Measurements from ENCODE around the gene AP4E1.
A peak's percentile ranks its signal among the peaks of the same experiment; 100 is the strongest.
"Not testable (repeated sequence)": the region's sequence is repeated elsewhere in the genome, so short reads cannot be mapped to it uniquely, and the experiment has no call there.

AP4E1 gene

GRCh38 chr15:50908209-50909009 is at the start of gene AP4E1:
Gene AP4E1 (plus strand): TSS chr15:50908683. CDS start chr15:50908779, 96 bp downstream.
- peak; percentile 92 for DNase-seq (ENCODE audit: low spot score)

GRCh38 chr15:50860824-50861223 is 47.7 kb upstream of the AP4E1 start:
- DNase-seq (ENCODE audit: low spot score) = no peak

DNA sequence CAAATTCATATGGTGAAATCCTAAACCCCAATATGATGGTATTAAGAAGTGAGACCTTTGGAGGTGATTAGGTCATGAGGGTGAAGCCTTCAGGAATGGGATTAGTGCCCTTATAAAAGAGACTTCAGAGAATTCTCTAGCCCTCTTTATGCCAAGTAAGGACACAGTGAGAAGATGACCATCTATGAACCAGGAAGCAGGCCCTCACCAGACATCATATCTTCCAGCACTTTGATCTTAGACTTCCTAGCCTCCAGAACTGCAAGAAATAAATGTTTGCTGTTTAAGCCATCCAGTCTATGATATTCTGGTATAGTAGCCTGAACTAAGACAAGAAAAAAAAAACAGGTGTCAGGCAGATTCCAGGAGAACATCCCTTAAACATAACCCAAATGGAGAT is 45.9 kb upstream of the AP4E1 start:
- no peak for DNase-seq (ENCODE audit: low spot score)

- no peak for DNase-seq (ENCODE audit: low spot score)
These were observed 43.6 kb upstream of the AP4E1 start for GRCh38 chr15:50864873-50865272.

- no peak for DNase-seq (ENCODE audit: low spot score)
These were observed 42.7 kb upstream of the AP4E1 start for GRCh38 chr15:50865515-50866353.

GRCh38 chr15:50871832-50872231 is 36.7 kb upstream of the AP4E1 start:
- DNase-seq (ENCODE audit: low spot score) = no peak

GRCh38 chr15:50872832-50873426 is 35.6 kb upstream of the AP4E1 start:
- no peak for DNase-seq (ENCODE audit: low spot score)

DNA sequence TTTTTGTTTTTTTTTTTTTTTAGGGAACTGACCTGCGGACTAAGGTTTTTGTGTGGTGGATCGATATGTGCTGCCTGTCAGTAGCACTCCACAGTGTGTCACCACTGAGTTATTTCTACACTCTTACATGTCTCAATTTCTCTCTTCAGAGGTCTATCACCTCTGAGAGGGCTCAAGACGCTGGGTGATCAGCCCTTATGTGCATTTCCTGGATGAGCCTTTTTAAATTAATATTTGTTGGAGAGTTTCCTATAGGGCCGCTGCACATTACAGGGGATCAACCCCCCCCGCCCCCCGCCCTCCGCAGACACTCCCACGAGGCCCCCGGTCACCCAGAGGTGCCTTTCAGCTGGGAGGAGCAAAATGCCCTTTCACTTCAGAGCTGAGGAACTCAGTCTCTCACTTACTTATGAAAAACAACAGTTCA is 34.5 kb upstream of the AP4E1 start:
- no peak for DNase-seq (ENCODE audit: low spot score)

GRCh38 chr15:50875238-50875637 is 33.2 kb upstream of the AP4E1 start:
- DNase-seq (ENCODE audit: low spot score) = not testable (repeated sequence)

GRCh38 chr15:50876260-50876988 is 32.1 kb upstream of the AP4E1 start:
- no peak for DNase-seq (ENCODE audit: low spot score)

GRCh38 chr15:50876989-50877360 is 31.5 kb upstream of the AP4E1 start:
- peak; percentile 76 for DNase-seq (ENCODE audit: low spot score)

DNA sequence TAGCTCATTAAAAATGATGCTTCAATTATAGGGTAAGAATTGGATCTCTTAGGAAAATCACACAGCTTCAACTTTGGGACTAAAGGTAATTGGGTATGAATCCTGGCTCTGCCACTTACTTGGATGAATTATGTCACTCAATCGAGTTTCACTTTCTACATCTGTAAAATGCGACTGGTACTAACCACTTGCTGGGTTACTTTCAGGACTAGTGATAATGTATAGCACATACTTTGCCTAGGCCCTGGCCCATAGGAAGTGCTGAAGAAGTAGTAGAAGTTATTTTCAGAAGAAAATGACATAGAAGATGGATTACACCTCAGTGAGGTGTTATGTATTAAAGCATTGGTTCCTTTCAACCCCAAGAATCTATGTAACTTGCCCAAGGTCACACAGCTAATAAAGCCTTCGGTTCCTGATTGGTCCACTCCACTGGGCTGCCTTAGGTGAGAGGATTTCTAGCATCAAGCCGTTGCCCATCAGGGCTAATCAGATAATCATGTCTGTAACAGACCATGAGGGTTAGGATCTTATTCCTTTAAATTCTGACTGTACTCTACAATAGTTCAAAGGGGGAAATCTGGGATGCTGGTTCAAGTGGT is 29.4 kb upstream of the AP4E1 start:
- DNase-seq (ENCODE audit: low spot score) = no peak

DNA sequence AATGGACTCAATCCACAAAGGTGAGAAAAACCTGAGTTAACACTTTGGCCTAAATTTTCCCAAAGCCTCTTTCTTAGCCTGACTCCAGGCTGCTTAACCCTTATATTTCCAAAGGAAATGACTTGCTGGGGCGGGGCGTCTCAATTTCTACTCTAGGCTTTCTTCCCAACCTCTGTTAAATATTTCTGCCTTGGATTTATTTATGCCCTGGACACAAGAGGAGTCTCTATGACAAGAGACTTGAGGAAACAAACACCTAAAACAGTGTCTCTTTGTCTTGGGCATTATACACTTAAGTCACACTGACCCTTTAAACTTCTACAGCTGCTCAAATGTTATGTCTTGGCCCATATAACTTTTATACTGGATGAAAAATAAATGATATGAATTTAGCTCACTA is 28.3 kb upstream of the AP4E1 start:
- no peak for DNase-seq (ENCODE audit: low spot score)

GRCh38 chr15:50880651-50881114 is 27.8 kb upstream of the AP4E1 start:
- no peak for DNase-seq (ENCODE audit: low spot score)

DNA sequence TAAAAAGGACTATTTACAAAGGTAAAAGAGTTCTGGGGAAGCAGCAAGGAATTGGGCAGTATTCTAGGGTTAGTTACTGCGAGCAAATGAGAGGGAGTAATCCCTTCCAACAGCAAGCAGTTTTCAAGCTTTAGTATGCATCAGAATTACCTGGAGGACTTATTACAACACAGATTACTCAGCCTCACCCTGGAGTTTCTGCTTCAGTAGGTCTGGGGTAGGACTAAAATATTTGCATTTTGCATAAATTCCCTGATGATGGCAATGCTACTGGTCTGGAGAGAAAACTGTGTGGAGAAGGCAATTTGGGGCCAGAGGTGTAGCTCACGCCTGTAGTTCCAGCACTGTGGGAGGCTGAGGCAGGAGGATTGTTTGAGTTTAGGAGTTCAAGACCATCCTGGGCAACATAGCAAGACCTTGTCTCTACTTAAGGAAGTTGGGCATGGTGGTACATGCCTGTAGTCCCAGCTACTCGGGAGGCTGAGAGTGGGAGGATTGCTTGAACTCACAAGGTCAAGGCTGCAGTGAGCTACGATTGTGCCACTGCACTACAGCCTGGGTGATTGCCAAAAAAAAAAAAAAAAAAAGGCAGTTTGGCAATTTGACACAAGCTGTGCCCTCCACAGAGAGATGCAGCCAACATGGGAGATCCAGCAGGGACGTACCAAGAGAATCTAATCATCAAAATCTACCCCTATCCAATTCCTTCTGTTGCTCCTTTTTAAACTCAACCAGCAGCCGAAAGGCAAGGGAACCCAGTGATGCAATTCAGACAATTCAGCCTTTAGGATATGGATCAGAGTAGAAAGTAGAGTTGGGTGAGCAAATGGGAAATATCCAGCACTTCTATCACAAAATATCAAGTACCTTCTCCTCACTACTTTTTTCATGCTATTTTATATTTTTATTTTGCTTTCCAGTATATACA is 27.1 kb upstream of the AP4E1 start:
- no peak for DNase-seq (ENCODE audit: low spot score)

- DNase-seq (ENCODE audit: low spot score) = no peak
These were observed 24.6 kb upstream of the AP4E1 start for GRCh38 chr15:50883903-50884302.

DNA sequence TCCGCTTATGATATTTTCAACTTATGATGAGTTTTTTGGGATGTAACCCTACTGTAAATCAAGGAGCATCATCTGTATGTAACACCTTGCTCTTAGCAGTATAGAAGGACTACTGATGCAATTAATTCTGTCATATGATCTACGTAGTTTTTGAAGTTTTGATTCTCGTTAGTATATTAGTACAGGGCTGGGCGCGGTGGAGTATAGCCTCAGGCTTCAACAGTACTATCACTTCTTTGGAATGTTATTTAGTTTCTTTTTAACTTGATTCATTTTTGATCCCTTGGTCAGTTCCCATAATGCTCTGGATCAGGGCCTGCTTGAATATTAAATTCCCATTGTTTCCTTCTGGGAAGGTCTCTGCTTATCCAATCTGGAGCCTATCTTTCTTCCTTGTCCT is 23.9 kb upstream of the AP4E1 start:
- DNase-seq (ENCODE audit: low spot score) = no peak

GRCh38 chr15:50886139-50886467 is 22.4 kb upstream of the AP4E1 start:
- no peak for DNase-seq (ENCODE audit: low spot score)

DNA sequence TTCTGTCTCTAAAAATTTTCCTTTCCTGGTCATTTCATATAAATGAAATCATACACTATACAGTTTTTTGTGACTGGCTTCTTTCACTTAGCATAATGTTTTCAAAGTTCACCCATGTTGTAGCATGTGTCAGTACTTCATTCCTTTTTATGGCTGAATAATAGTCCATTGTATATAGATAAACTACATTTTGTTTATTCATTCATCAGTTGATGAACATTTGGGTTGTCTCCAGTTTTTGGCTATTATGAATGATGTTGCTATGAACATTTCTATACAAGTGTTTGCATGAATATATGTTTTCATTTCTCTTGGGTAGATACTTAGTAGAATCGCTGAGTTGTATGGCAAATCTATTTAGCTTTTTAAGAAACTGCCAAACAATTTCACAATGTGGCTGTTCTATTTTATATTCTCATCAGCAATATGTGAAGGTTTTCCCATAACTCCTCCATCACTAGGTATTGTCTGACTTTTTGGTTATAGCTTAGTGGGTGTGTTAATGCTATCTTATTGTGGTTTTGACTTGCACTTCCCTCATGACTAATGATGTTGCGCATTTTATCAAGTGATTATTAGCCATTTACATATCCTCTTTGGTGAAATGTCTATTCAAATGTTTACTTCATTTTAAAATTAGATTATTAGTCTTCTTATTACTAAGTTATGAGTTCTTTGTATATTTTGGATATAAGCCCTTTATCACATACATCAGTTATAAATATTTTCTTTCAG is 21.7 kb upstream of the AP4E1 start:
- DNase-seq (ENCODE audit: low spot score) = no peak

GRCh38 chr15:50888054-50888453 is 20.4 kb upstream of the AP4E1 start:
- no peak for DNase-seq (ENCODE audit: low spot score)
